ENCODE data around the gene SYNE1. TPM values are rescaled to one million over a fixed set of nuclear protein-coding genes. Genes with fewer than 3 reads are reported as not detected.
A peak's percentile ranks its signal among the peaks of the same experiment; 100 is the strongest.

SYNE1 gene
- total and polyA plus RNA-seq, 10 of the 15 experiments (the other 5 are each of a cell fraction or from before 2014, with no cell fraction given): 2.3 to 28.7 (median 14.1) TPM

DNA sequence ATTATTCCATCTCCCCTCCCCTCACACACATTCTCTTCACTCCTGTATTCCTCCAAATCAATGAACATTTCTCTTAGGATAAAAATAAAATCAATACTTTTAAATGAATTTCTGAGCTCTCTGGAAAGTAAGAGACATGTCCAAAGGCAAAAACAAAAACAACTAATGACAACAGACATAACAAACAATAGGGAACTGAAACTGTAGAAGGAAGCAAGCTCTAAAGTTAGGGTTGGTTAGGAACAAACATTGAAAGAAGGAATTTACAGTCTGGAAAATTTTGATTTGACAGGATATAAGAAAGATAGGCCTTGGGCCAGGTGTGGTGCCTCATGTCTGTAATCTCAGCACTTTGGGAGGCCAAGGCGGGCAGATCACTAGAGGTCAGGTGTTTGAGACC is 43.0 kb upstream of the SYNE1 start:
- 0% methylated on average over 1 of the region's 1 CpG for WGBS (ENCODE audit: insufficient coverage, insufficient replicate concordance, low lambda C conversion rate, missing lambda C conversion rate)
- Histone ChIP-seq H3K4me2 (ENCODE audit: control insufficient read depth, insufficient read depth) (no peak overlapping the region), H4K20me1 (ENCODE audit: control insufficient read depth, insufficient read depth) (no peaks in the 10 kb centered on the region), H3K9me3 (replicated peaks; ENCODE audit: control insufficient read depth, insufficient read depth, low read length) (no peaks in the 10 kb centered on the region), H2AFZ (ENCODE audit: control insufficient read depth, low read depth, low read length) (no peak overlapping the region), H3K4me1 (ENCODE audit: control insufficient read depth, insufficient read depth, low read length) (no peaks in the 10 kb centered on the region), H3K27ac (ENCODE audit: control insufficient read depth, insufficient read depth) (no peak overlapping the region), H3K27me3 (replicated peaks in 1 of 2; ENCODE audit: control insufficient read depth in 2 of 2, insufficient read depth in 2 of 2, low read length in 1 of 2) (no peaks in the 10 kb centered on the region), H3K36me3 (ENCODE audit: control insufficient read depth in 2 of 2, insufficient read depth in 2 of 2, low read length in 1 of 2) (no peaks in the 10 kb centered on the region), H3K4me3 (no peak overlapping the region), H3K9ac (ENCODE audit: control insufficient read depth, insufficient read depth, low read length) (no peak overlapping the region), H3K79me2 (ENCODE audit: control insufficient read depth, insufficient read depth, low read length) (no peaks in the 10 kb centered on the region)
- ChIA-PET CTCF (no interaction called here), SMC1A (ENCODE audit: uncharacterized antibody, unreplicated experiment) (interaction anchor here (0.6 to 1.2 kb wide), 3 partner anchors 84 to 152 kb away, joined by 3 to 4 read pairs (median 4); no protein-coding TSS in a partner anchor), RAD21 (ENCODE audit: unreplicated experiment) (no interaction called here), POLR2A (no interaction called here)
- FAIRE-seq: no peak
- no peak for DNase-seq (ENCODE audit: low read depth, low spot score)
- intact Hi-C loops (cut with micrococcal nuclease; ENCODE audit: unreplicated experiment) (no loop called here), in situ Hi-C loops (cut with MboI) (no loop called here)
- no TSS peak for BruUV-seq (replicated peaks)
- no peak for ATAC-seq
- TF ChIP-seq SPI1 (IDR thresholded peaks at IDR 0.05; ENCODE audit: borderline replicate concordance, insufficient read depth, low read depth, low read length) (peak; percentile 51; the same call in 1 of the 2 replicates), NR2C2 (IDR thresholded peaks at IDR 0.05; ENCODE audit: borderline replicate concordance, control insufficient read depth, insufficient read length, low read depth) (no peak)

DNA sequence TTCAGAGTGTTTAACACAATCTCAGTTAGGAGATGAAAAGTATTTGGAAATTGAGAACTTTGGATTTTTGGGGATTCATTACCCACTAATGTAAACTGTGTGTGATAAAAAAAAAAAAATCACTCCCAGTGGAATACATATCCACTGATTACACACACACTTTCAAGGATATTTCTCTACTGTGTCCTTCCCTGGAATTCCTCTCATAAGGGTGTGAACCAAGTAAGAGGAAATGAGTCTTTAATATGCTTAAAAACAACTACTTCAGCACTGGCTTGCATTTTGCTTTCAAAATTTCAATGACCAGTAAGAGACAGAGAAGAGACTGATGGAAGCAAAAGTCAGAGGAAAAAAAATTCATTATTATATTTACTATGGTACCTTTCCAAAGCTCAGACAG is 36.1 kb upstream of the SYNE1 start:
- intact Hi-C loops (cut with micrococcal nuclease; ENCODE audit: unreplicated experiment) (no loop called here), in situ Hi-C loops (cut with MboI) (no loop called here)
- Histone ChIP-seq H3K4me1 (ENCODE audit: control insufficient read depth, insufficient read depth, low read length) (no peaks in the 10 kb centered on the region), H3K4me2 (ENCODE audit: control insufficient read depth, insufficient read depth) (no peak overlapping the region), H3K4me3 (no peak overlapping the region), H3K9me3 (replicated peaks; ENCODE audit: control insufficient read depth, insufficient read depth, low read length) (no peaks in the 10 kb centered on the region), H3K9ac (ENCODE audit: control insufficient read depth, insufficient read depth, low read length) (no peak overlapping the region), H3K27me3 (replicated peaks in 1 of 2; ENCODE audit: control insufficient read depth in 2 of 2, insufficient read depth in 2 of 2, low read length in 1 of 2) (no peaks in the 10 kb centered on the region), H3K36me3 (ENCODE audit: control insufficient read depth in 2 of 2, insufficient read depth in 2 of 2, low read length in 1 of 2) (no peaks in the 10 kb centered on the region), H3K79me2 (ENCODE audit: control insufficient read depth, insufficient read depth, low read length) (no peaks in the 10 kb centered on the region), H2AFZ (ENCODE audit: control insufficient read depth, low read depth, low read length) (no peak overlapping the region), H3K27ac (ENCODE audit: control insufficient read depth, insufficient read depth) (no peak overlapping the region), H4K20me1 (ENCODE audit: control insufficient read depth, insufficient read depth) (no peaks in the 10 kb centered on the region)
- ChIA-PET CTCF (no interaction called here), RAD21 (ENCODE audit: unreplicated experiment) (no interaction called here), POLR2A (no interaction called here), SMC1A (ENCODE audit: uncharacterized antibody, unreplicated experiment) (interaction anchor here (0.7 kb wide), 1 partner anchor 275 kb away, joined by 3 read pairs; no protein-coding TSS in a partner anchor)
- no peak for FAIRE-seq
- TF ChIP-seq, protein P1, sequence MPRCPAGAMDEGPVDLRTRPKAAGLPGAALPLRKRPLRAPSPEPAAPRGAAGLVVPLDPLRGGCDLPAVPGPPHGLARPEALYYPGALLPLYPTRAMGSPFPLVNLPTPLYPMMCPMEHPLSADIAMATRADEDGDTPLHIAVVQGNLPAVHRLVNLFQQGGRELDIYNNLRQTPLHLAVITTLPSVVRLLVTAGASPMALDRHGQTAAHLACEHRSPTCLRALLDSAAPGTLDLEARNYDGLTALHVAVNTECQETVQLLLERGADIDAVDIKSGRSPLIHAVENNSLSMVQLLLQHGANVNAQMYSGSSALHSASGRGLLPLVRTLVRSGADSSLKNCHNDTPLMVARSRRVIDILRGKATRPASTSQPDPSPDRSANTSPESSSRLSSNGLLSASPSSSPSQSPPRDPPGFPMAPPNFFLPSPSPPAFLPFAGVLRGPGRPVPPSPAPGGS (IDR thresholded peaks at IDR 0.05; ENCODE audit: borderline replicate concordance, insufficient read depth, low read depth, low read length, poor library complexity, severe bottlenecking): no peak
- no peak for TF ChIP-seq ZNF207 (IDR thresholded peaks at IDR 0.05; ENCODE audit: borderline replicate concordance)
- no peak for TF ChIP-seq NBN (IDR thresholded peaks at IDR 0.05)
- no peak for TF ChIP-seq ZZZ3 (IDR thresholded peaks at IDR 0.05; ENCODE audit: control insufficient read depth, insufficient read length, low read depth)
- TF ChIP-seq, protein P2, sequence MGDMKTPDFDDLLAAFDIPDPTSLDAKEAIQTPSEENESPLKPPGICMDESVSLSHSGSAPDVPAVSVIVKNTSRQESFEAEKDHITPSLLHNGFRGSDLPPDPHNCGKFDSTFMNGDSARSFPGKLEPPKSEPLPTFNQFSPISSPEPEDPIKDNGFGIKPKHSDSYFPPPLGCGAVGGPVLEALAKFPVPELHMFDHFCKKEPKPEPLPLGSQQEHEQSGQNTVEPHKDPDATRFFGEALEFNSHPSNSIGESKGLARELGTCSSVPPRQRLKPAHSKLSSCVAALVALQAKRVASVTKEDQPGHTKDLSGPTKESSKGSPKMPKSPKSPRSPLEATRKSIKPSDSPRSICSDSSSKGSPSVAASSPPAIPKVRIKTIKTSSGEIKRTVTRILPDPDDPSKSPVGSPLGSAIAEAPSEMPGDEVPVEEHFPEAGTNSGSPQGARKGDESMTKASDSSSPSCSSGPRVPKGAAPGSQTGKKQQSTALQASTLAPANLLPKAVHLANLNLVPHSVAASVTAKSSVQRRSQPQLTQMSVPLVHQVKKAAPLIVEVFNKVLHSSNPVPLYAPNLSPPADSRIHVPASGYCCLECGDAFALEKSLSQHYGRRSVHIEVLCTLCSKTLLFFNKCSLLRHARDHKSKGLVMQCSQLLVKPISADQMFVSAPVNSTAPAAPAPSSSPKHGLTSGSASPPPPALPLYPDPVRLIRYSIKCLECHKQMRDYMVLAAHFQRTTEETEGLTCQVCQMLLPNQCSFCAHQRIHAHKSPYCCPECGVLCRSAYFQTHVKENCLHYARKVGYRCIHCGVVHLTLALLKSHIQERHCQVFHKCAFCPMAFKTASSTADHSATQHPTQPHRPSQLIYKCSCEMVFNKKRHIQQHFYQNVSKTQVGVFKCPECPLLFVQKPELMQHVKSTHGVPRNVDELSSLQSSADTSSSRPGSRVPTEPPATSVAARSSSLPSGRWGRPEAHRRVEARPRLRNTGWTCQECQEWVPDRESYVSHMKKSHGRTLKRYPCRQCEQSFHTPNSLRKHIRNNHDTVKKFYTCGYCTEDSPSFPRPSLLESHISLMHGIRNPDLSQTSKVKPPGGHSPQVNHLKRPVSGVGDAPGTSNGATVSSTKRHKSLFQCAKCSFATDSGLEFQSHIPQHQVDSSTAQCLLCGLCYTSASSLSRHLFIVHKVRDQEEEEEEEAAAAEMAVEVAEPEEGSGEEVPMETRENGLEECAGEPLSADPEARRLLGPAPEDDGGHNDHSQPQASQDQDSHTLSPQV (IDR thresholded peaks at IDR 0.05): no peak
- no peak for TF ChIP-seq ETV6 (conservative IDR thresholded peaks at IDR 0.05 in 1 of 2, IDR thresholded peaks at IDR 0.05 in 1 of 2; ENCODE audit: borderline replicate concordance in 1 of 2, low read depth in 1 of 2)
- no peak for TF ChIP-seq MTA3 (IDR thresholded peaks at IDR 0.05; ENCODE audit: borderline replicate concordance, low read length)
- TF ChIP-seq, protein P3, sequence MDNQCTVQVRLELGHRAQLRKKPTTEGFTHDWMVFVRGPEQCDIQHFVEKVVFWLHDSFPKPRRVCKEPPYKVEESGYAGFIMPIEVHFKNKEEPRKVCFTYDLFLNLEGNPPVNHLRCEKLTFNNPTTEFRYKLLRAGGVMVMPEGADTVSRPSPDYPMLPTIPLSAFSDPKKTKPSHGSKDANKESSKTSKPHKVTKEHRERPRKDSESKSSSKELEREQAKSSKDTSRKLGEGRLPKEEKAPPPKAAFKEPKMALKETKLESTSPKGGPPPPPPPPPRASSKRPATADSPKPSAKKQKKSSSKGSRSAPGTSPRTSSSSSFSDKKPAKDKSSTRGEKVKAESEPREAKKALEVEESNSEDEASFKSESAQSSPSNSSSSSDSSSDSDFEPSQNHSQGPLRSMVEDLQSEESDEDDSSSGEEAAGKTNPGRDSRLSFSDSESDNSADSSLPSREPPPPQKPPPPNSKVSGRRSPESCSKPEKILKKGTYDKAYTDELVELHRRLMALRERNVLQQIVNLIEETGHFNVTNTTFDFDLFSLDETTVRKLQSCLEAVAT (IDR thresholded peaks at IDR 0.05): no peak
- DNase-seq (ENCODE audit: low read depth, low spot score): no peak
- no TSS peak for BruUV-seq (replicated peaks)
- no peak for ATAC-seq
